ENCODE data around the gene NEUROD2.

Gene NEUROD2

GRCh38 chr17:39618956-39619785, 11.5 kb upstream of the NEUROD2 start:
- no peak for TF ChIP-seq CTCF (conservative IDR thresholded peaks at IDR 0.05; ENCODE audit: control insufficient read depth, insufficient read depth, low read depth, low read length)
- no peak for DNase-seq (ENCODE audit: low read depth)
- H3K4me3 ChIP-seq (ENCODE audit: control insufficient read depth, low read depth, low read length), result no peak overlapping the region

- no peak for DNase-seq (ENCODE audit: low read depth)
- TF ChIP-seq CTCF (conservative IDR thresholded peaks at IDR 0.05; ENCODE audit: control insufficient read depth, insufficient read depth, low read depth, low read length), result no peak
- peak overlapping the region; percentile 54 for H3K4me3 ChIP-seq (ENCODE audit: control insufficient read depth, low read depth, low read length)
These were observed 10.7 kb upstream of the NEUROD2 start for GRCh38 chr17:39618246-39618913.

GRCh38 chr17:39617446-39618245, 9.9 kb upstream of the NEUROD2 start:
- DNase-seq (ENCODE audit: low read depth), result peak; percentile 20

GRCh38 chr17:39617100-39617445, 9.4 kb upstream of the NEUROD2 start:
- no peak for DNase-seq (ENCODE audit: low read depth)
- H3K4me3 ChIP-seq (ENCODE audit: control insufficient read depth, low read depth, low read length), result no peak overlapping the region
- no peak for TF ChIP-seq CTCF (conservative IDR thresholded peaks at IDR 0.05; ENCODE audit: control insufficient read depth, insufficient read depth, low read depth, low read length)

More at GRCh38 chr17:39617446-39618245, 9.9 kb upstream of the NEUROD2 start:
- peak overlapping the region; percentile 54 for H3K4me3 ChIP-seq (ENCODE audit: control insufficient read depth, low read depth, low read length)
- TF ChIP-seq CTCF (conservative IDR thresholded peaks at IDR 0.05; ENCODE audit: control insufficient read depth, insufficient read depth, low read depth, low read length), result no peak

- DNase-seq (ENCODE audit: low read depth), result no peak
- no peak overlapping the region for H3K4me3 ChIP-seq (ENCODE audit: control insufficient read depth, low read depth, low read length)
- TF ChIP-seq CTCF (conservative IDR thresholded peaks at IDR 0.05; ENCODE audit: control insufficient read depth, insufficient read depth, low read depth, low read length), result no peak
These were observed 7.7 kb upstream of the NEUROD2 start for GRCh38 chr17:39615434-39615833.

GRCh38 chr17:39614545-39615157, 6.9 kb upstream of the NEUROD2 start:
- no peak for DNase-seq (ENCODE audit: low read depth)
- no peak for TF ChIP-seq CTCF (conservative IDR thresholded peaks at IDR 0.05; ENCODE audit: control insufficient read depth, insufficient read depth, low read depth, low read length)
- H3K4me3 ChIP-seq (ENCODE audit: control insufficient read depth, low read depth, low read length), result no peak overlapping the region
